ENCODE measurements around the gene COBL.

Gene COBL

GRCh38 chr7:51034521-51035264 lies 281.9 kb downstream of the COBL start:
- DNase-seq (ENCODE audit: insufficient read length, low spot score) = no peak

GRCh38 chr7:51033727-51034520 lies 282.7 kb downstream of the COBL start:
- DNase-seq (ENCODE audit: insufficient read length, low spot score) = no peak
- no peak for FAIRE-seq
- TF ChIP-seq POLR2A (IDR thresholded peaks at IDR 0.05; ENCODE audit: low read depth, low read length) = no peak
- TF ChIP-seq TAF1 (IDR thresholded peaks at IDR 0.05; ENCODE audit: low read depth, low read length) = no peak
- no peak for TF ChIP-seq SPI1 (IDR thresholded peaks at IDR 0.05; ENCODE audit: low read depth, low read length)
- no peak for TF ChIP-seq POLR2AphosphoS5 (IDR thresholded peaks at IDR 0.05; ENCODE audit: low read depth, low read length)
- TF ChIP-seq POU2F2 (IDR thresholded peaks at IDR 0.05; ENCODE audit: low read depth, low read length) = no peak
- TF ChIP-seq PAX5 (IDR thresholded peaks at IDR 0.05; ENCODE audit: insufficient read depth, low read length, severe bottlenecking) = no peak

More at GRCh38 chr7:51034521-51035264, 281.9 kb downstream of the COBL start:
- TF ChIP-seq TAF1 (IDR thresholded peaks at IDR 0.05; ENCODE audit: low read depth, low read length) (no peak), POLR2AphosphoS5 (IDR thresholded peaks at IDR 0.05; ENCODE audit: low read depth, low read length) (no peak), PAX5 (IDR thresholded peaks at IDR 0.05; ENCODE audit: insufficient read depth, low read length, severe bottlenecking) (no peak), POLR2A (IDR thresholded peaks at IDR 0.05; ENCODE audit: low read depth, low read length) (no peak), POU2F2 (IDR thresholded peaks at IDR 0.05; ENCODE audit: low read depth, low read length) (no peak), SPI1 (IDR thresholded peaks at IDR 0.05; ENCODE audit: low read depth, low read length) (no peak)
- FAIRE-seq = no peak

GRCh38 chr7:51031791-51032515 lies 284.7 kb downstream of the COBL start:
- TF ChIP-seq TAF1 (IDR thresholded peaks at IDR 0.05; ENCODE audit: low read depth, low read length) (no peak), POU2F2 (IDR thresholded peaks at IDR 0.05; ENCODE audit: low read depth, low read length) (no peak), POLR2A (IDR thresholded peaks at IDR 0.05; ENCODE audit: low read depth, low read length) (no peak), SPI1 (IDR thresholded peaks at IDR 0.05; ENCODE audit: low read depth, low read length) (no peak), POLR2AphosphoS5 (IDR thresholded peaks at IDR 0.05; ENCODE audit: low read depth, low read length) (no peak), PAX5 (IDR thresholded peaks at IDR 0.05; ENCODE audit: insufficient read depth, low read length, severe bottlenecking) (no peak)
- no peak for DNase-seq (ENCODE audit: insufficient read length, low spot score)
- FAIRE-seq = no peak

GRCh38 chr7:51031216-51031615 lies 285.4 kb downstream of the COBL start:
- TF ChIP-seq POU2F2 (IDR thresholded peaks at IDR 0.05; ENCODE audit: low read depth, low read length) = no peak
- no peak for TF ChIP-seq POLR2A (IDR thresholded peaks at IDR 0.05; ENCODE audit: low read depth, low read length)
- no peak for TF ChIP-seq TAF1 (IDR thresholded peaks at IDR 0.05; ENCODE audit: low read depth, low read length)
- no peak for TF ChIP-seq PAX5 (IDR thresholded peaks at IDR 0.05; ENCODE audit: insufficient read depth, low read length, severe bottlenecking)
- TF ChIP-seq POLR2AphosphoS5 (IDR thresholded peaks at IDR 0.05; ENCODE audit: low read depth, low read length) = no peak
- TF ChIP-seq SPI1 (IDR thresholded peaks at IDR 0.05; ENCODE audit: low read depth, low read length) = no peak
- DNase-seq (ENCODE audit: insufficient read length, low spot score) (no peak), FAIRE-seq (no peak)

- FAIRE-seq (no peak), DNase-seq (ENCODE audit: insufficient read length, low spot score) (no peak)
- TF ChIP-seq POLR2AphosphoS5 (IDR thresholded peaks at IDR 0.05; ENCODE audit: low read depth, low read length) (no peak), TAF1 (IDR thresholded peaks at IDR 0.05; ENCODE audit: low read depth, low read length) (no peak), POLR2A (IDR thresholded peaks at IDR 0.05; ENCODE audit: low read depth, low read length) (no peak), SPI1 (IDR thresholded peaks at IDR 0.05; ENCODE audit: low read depth, low read length) (no peak)
Measured at GRCh38 chr7:51029701-51030191, 286.9 kb downstream of the COBL start.

GRCh38 chr7:51029131-51029530 lies 287.5 kb downstream of the COBL start:
- no peak for TF ChIP-seq SPI1 (IDR thresholded peaks at IDR 0.05; ENCODE audit: low read depth, low read length)
- no peak for TF ChIP-seq TAF1 (IDR thresholded peaks at IDR 0.05; ENCODE audit: low read depth, low read length)
- no peak for TF ChIP-seq PAX5 (IDR thresholded peaks at IDR 0.05; ENCODE audit: insufficient read depth, low read length, severe bottlenecking)
- TF ChIP-seq POLR2A (IDR thresholded peaks at IDR 0.05; ENCODE audit: low read depth, low read length) = no peak
- no peak for TF ChIP-seq POU2F2 (IDR thresholded peaks at IDR 0.05; ENCODE audit: low read depth, low read length)
- TF ChIP-seq POLR2AphosphoS5 (IDR thresholded peaks at IDR 0.05; ENCODE audit: low read depth, low read length) = no peak
- FAIRE-seq (no peak), DNase-seq (ENCODE audit: insufficient read length, low spot score) (no peak)

GRCh38 chr7:51027935-51028830 lies 288.4 kb downstream of the COBL start:
- TF ChIP-seq SPI1 (IDR thresholded peaks at IDR 0.05; ENCODE audit: low read depth, low read length) = no peak
- no peak for TF ChIP-seq TAF1 (IDR thresholded peaks at IDR 0.05; ENCODE audit: low read depth, low read length)
- TF ChIP-seq POLR2AphosphoS5 (IDR thresholded peaks at IDR 0.05; ENCODE audit: low read depth, low read length) = no peak
- no peak for TF ChIP-seq POU2F2 (IDR thresholded peaks at IDR 0.05; ENCODE audit: low read depth, low read length)
- TF ChIP-seq POLR2A (IDR thresholded peaks at IDR 0.05; ENCODE audit: low read depth, low read length) = no peak
- DNase-seq (ENCODE audit: insufficient read length, low spot score) (no peak), FAIRE-seq (no peak)
